Endothelial cell of umbilical vein (primary cell): ENCODE measurements around the gene KRT17. TPM values are rescaled to one million over a fixed set of nuclear protein-coding genes. Genes with fewer than 3 reads are reported as not detected.
"Not testable (repeated sequence)": the region's sequence is repeated elsewhere in the genome, so short reads cannot be mapped to it uniquely, and the experiment has no call there.

Source experiments
- BruUV-seq: library from RNA; stranded (reverse); fragments of 400-500 nt; replicated peaks from 2 replicates; lab custom pipeline; 2021; lab: Mats Ljungman, UMichigan
- CTCF ChIA-PET: fragments of 300-600, 350-600 bp; sonication (Branson Sonifier 250); formaldehyde crosslinking; loops from one replicate; lab custom pipeline; 2021; ENCODE audit warnings: antibody characterized with exemption, inconsistent platforms; lab: Charles Lee
- POLR2A ChIA-PET: fragments of 300-600, 350-600 bp; sonication (Branson Sonifier 250); formaldehyde crosslinking; loops from one replicate; lab custom pipeline; 2021; ENCODE audit warnings: antibody characterized with exemption, inconsistent platforms; lab: Charles Lee
- DNase-seq: peaks from one replicate; pipeline ENCODE4 v3.0.0-alpha.2; 2011; ENCODE audit warnings: low read depth, low spot score
- FAIRE-seq: peaks from 2 replicates; lab custom pipeline; 2011; peaks lifted over from hg19 to GRCh38; lab: Jason Lieb, UNC
- H2AFZ ChIP-seq: 2 replicates; pipeline ENCODE4 v1.6.0; 2012; ENCODE audit warnings: low read depth, low read length, control low read depth, inconsistent platforms
- H3K27ac ChIP-seq: 2 replicates; pipeline ENCODE4 v1.5.1; 2011; ENCODE audit warnings: low read depth, mild to moderate bottlenecking, control low read depth, low read length, moderate library complexity; ENCODE audit not compliant: insufficient read depth
- H3K27me3 ChIP-seq, 2 experiments: 2 replicates each; pipeline versions ENCODE4 v1.6.0 to v1.6.1; 2011; ENCODE audit warnings: low read length in 2 of 2, mixed read lengths in 1 of 2; ENCODE audit not compliant: control insufficient read depth in 2 of 2, insufficient read depth in 2 of 2
- H3K36me3 ChIP-seq, 2 experiments: 2 replicates in 1 of 2; 3 replicates in 1 of 2; pipeline ENCODE4 v1.5.1; 2011; ENCODE audit warnings: low read length in 2 of 2, mild to moderate bottlenecking in 1 of 2, moderate library complexity in 1 of 2; ENCODE audit not compliant: control insufficient read depth in 2 of 2, insufficient read depth in 2 of 2; ENCODE audit errors: extremely low read depth in 1 of 2
- H3K4me1 ChIP-seq: 3 replicates; pipeline ENCODE4 v1.5.1; 2011; ENCODE audit warnings: mild to moderate bottlenecking, low read length; ENCODE audit not compliant: control insufficient read depth, insufficient read depth; ENCODE audit errors: extremely low read depth
- H3K4me2 ChIP-seq: 2 replicates; pipeline ENCODE4 v1.6.1; 2011; ENCODE audit warnings: low read length, control low read depth, mixed read lengths; ENCODE audit not compliant: insufficient read depth
- H3K4me3 ChIP-seq, 3 experiments: fragments of 200-600 bp in 1 of 3; sonication (generic), shearing (Covaris generic) in 1 of 3; replicated peaks in 1 of 3; 2 replicates each; pipeline ENCODE4 v1.5.1; 2011 to 2016; ENCODE audit warnings: control low read depth in 3 of 3, low read length in 3 of 3, mild to moderate bottlenecking in 2 of 3, inconsistent platforms in 1 of 3, low read depth in 1 of 3, moderate library complexity in 1 of 3; ENCODE audit not compliant: insufficient read depth in 1 of 3
- H3K79me2 ChIP-seq: 2 replicates; pipeline ENCODE4 v1.6.0; 2012; ENCODE audit warnings: low read length, inconsistent platforms; ENCODE audit not compliant: control insufficient read depth, insufficient read depth
- H3K9ac ChIP-seq: replicated peaks from 2 replicates; pipeline ENCODE3; 2011; ENCODE audit warnings: low read length, control low read depth; ENCODE audit not compliant: insufficient read depth; ENCODE audit errors: extremely low read depth
- H3K9me1 ChIP-seq: replicated peaks from 3 replicates; pipeline ENCODE4 v1.6.0; 2011; ENCODE audit warnings: mild to moderate bottlenecking, low read length; ENCODE audit not compliant: control insufficient read depth, insufficient read depth; ENCODE audit errors: extremely low read depth
- H3K9me3 ChIP-seq: replicated peaks from 2 replicates; pipeline ENCODE4 v1.5.1; 2012; ENCODE audit warnings: low read length, inconsistent platforms; ENCODE audit not compliant: control insufficient read depth, insufficient read depth
- H4K20me1 ChIP-seq: replicated peaks from 2 replicates; pipeline ENCODE3; 2011; ENCODE audit warnings: mild to moderate bottlenecking, low read length; ENCODE audit not compliant: control insufficient read depth, insufficient read depth; ENCODE audit errors: extremely low read depth
- CTCF ChIP-seq, 2 donors: IDR thresholded peaks; 1 replicate in 1 of 2; 2 replicates in 1 of 2; pipeline ENCODE4 v1.5.1; 2011; ENCODE audit warnings: low read length in 2 of 2, mild to moderate bottlenecking in 2 of 2, moderate library complexity in 2 of 2, control low read depth in 1 of 2, inconsistent platforms in 1 of 2, low read depth in 1 of 2; ENCODE audit not compliant: insufficient read depth in 1 of 2; ENCODE audit errors: extremely low read depth in 1 of 2
- EZH2 ChIP-seq: IDR thresholded peaks from 2 replicates; pipeline ENCODE4 v1.6.1; 2012; ENCODE audit warnings: borderline replicate concordance, low read depth, mild to moderate bottlenecking, moderate library complexity, low read length, inconsistent platforms; ENCODE audit not compliant: severe bottlenecking
- FOS ChIP-seq: IDR thresholded peaks from 2 replicates; pipeline ENCODE4 v1.6.1; 2011; ENCODE audit warnings: mild to moderate bottlenecking, low read length, moderate library complexity, borderline replicate concordance; ENCODE audit not compliant: insufficient read depth
- GATA2 ChIP-seq: IDR thresholded peaks from 2 replicates; pipeline ENCODE4 v1.7.0; 2011; ENCODE audit warnings: low read depth, mild to moderate bottlenecking, moderate library complexity, mixed read lengths, low read length; ENCODE audit not compliant: insufficient read length, insufficient read depth
- JUN ChIP-seq: IDR thresholded peaks from 2 replicates; pipeline ENCODE4 v1.6.1; 2011; ENCODE audit warnings: borderline replicate concordance, low read depth; ENCODE audit not compliant: insufficient read length, insufficient read depth
- MYC ChIP-seq: IDR thresholded peaks from one replicate; pipeline ENCODE4 v1.6.1; 2011; ENCODE audit warnings: mild to moderate bottlenecking, low read depth, low read length
- POLR2A ChIP-seq: IDR thresholded peaks from 2 replicates; pipeline ENCODE4 v1.6.1; 2012; ENCODE audit warnings: low read depth, mild to moderate bottlenecking, control low read depth, low read length
- POLR2AphosphoS5 ChIP-seq: IDR thresholded peaks from 2 replicates; pipeline ENCODE4 v1.6.1; 2012; ENCODE audit warnings: low read depth, mild to moderate bottlenecking, control low read depth, low read length, moderate library complexity; ENCODE audit not compliant: insufficient read depth
- dilution Hi-C: fragments of 300-500 bp; cut with MboI; formaldehyde crosslinking; loops from one replicate; pipeline ENCODE4 v1.15.0; 2019; ENCODE audit warnings: low sequenced_read_pairs; ENCODE audit not compliant: extremely low pct_ligation_motif_present
- intact Hi-C: fragments of 100-400 bp; cut with micrococcal nuclease; formaldehyde crosslinking; loops from one replicate; pipeline ENCODE4 v1.10.0; 2022
- polyA plus RNA-seq, 4 experiments: library from polyadenylated mRNA; depleted of rRNA in 3 of 4; stranded (reverse) in 3 of 4; unstranded in 1 of 4; fragments of >200 nt; gene quantifications; 2 replicates each; pipeline versions ENCODE4 v1.2.1 to v1.2.3, GENCODE V29; 2011 to 2012; ENCODE audit warnings: missing spikeins in 1 of 4
- total RNA-seq: library from RNA; stranded (reverse); gene quantifications from 2 replicates; pipeline ENCODE4 v1.2.3, GENCODE V29; 2021
- TF ChIP-seq, protein P1 (sequence below): IDR thresholded peaks from 2 replicates; pipeline ENCODE4 v1.6.1; 2011; ENCODE audit not compliant: insufficient read depth, insufficient read length

Gene KRT17
- total and polyA plus RNA-seq, 2 donors (not counting 3 experiments of a cell fraction or from before 2014, with no cell fraction given): 0.83 to 1.6 TPM

DNA sequence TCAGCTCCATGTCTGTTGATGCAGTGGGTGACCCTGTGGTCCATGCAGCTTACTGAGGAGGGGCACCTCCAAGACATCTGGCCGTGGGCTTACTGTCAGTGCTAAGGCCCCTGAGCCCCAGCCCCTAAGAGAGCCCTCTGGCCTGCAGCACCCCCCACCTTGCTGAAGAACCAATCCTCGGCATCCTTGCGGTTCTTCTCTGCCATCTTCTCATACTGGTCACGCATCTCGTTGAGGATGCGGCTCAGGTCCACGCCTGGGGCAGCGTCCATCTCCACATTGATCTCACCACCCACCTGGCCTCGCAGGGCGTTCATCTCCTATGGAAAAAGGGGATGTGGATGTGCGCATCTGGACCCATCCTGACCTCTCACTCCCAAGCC, 2.9 kb downstream of the KRT17 start:
- H3K4me2 ChIP-seq, H3K9me1 ChIP-seq, BruUV-seq, DNase-seq, H2AFZ ChIP-seq, dilution Hi-C loops, H3K36me3 ChIP-seq, H3K79me2 ChIP-seq, H3K9ac ChIP-seq, H4K20me1 ChIP-seq, POLR2A ChIA-PET, H3K4me3 ChIP-seq, H3K4me1 ChIP-seq, FAIRE-seq, intact Hi-C loops, H3K27ac ChIP-seq, H3K27me3 ChIP-seq, H3K9me3 ChIP-seq: not testable (repeated sequence)
- CTCF ChIA-PET: interaction anchor here (1.6 kb wide), 1 partner anchor 41 kb away, joined by 3 read pairs; no protein-coding TSS in a partner anchor

GRCh38 chr17:41620583-41621434, 3.6 kb downstream of the KRT17 start:
- Histone ChIP-seq H3K4me3 (no peak overlapping the region), H3K9me3 (no peaks in the 10 kb centered on the region), H3K27me3 (no peaks in the 10 kb centered on the region), H3K4me1 (no peaks in the 10 kb centered on the region), H3K36me3 (no peaks in the 10 kb centered on the region), H3K4me2 (no peak overlapping the region), H3K9me1 (no peaks in the 10 kb centered on the region), H4K20me1 (no peaks in the 10 kb centered on the region), H3K79me2 (no peaks in the 10 kb centered on the region), H3K27ac (no peak overlapping the region), H2AFZ (no peak overlapping the region), H3K9ac (no peak overlapping the region)
- FAIRE-seq: no peak
- TF ChIP-seq, protein P1, sequence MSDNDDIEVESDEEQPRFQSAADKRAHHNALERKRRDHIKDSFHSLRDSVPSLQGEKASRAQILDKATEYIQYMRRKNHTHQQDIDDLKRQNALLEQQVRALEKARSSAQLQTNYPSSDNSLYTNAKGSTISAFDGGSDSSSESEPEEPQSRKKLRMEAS: no peak
- TF ChIP-seq MYC: no peak
- no peak for TF ChIP-seq POLR2AphosphoS5
- no peak for TF ChIP-seq GATA2
- no peak for TF ChIP-seq JUN
- no peak for TF ChIP-seq POLR2A
- no peak for TF ChIP-seq FOS
- no peak for TF ChIP-seq EZH2
- TF ChIP-seq CTCF (IDR thresholded peaks at IDR 0.05; ENCODE audit: extremely low read depth in 1 of 2, insufficient read depth in 1 of 2, low read depth in 1 of 2, low read length in 2 of 2): no peak
- ChIA-PET POLR2A (no interaction called here), CTCF (interaction anchor here (1.0 to 1.6 kb wide), 3 partner anchors 28 to 72 kb away, joined by 3 to 5 read pairs (median 3); no protein-coding TSS in a partner anchor)
- no TSS peak for BruUV-seq
- DNase-seq: no peak
- intact Hi-C loops: no loop called here
- dilution Hi-C loops: no loop called here
